B cell (primary cell): ENCODE measurements around the gene CORO2B. TPM values are rescaled to one million over a fixed set of nuclear protein-coding genes. Genes with fewer than 3 reads are reported as not detected.

Source experiments
- ATAC-seq: fragments of 200-7000 bp; cut with Tn5 transposase; one replicate; pipeline ENCODE4 v1.10.0; 2021; ENCODE audit warnings: low read depth, mild to moderate bottlenecking, moderate number of reproducible peaks, moderate library complexity
- CTCF ChIA-PET: fragments of 350-600 bp; sonication (Branson Sonifier 250); formaldehyde crosslinking; loops from one replicate; lab custom pipeline; 2021; ENCODE audit warnings: antibody characterized with exemption, inconsistent platforms; lab: Charles Lee
- POLR2A ChIA-PET: fragments of 350-600 bp; sonication (Branson Sonifier 250); formaldehyde crosslinking; loops from one replicate; lab custom pipeline; 2021; ENCODE audit warnings: antibody characterized with exemption; lab: Charles Lee
- DNase-seq: peaks from one replicate; pipeline ENCODE4 v3.0.0; 2013
- H2AFZ ChIP-seq: 2 replicates; pipeline ENCODE4 v1.6.1; 2012; ENCODE audit warnings: mild to moderate bottlenecking, low read depth, low read length; ENCODE audit not compliant: insufficient read depth, poor library complexity, severe bottlenecking
- H3K27ac ChIP-seq, 2 donors: 1 replicate in 1 of 2; 2 replicates in 1 of 2; pipeline ENCODE4 v1.5.1; 2012 to 2013; ENCODE audit warnings: low read length in 2 of 2, mild to moderate bottlenecking in 2 of 2, moderate library complexity in 1 of 2
- H3K27me3 ChIP-seq, 4 experiments: fragments of 200-600 bp in 1 of 4; sonication (generic) in 1 of 4; replicated peaks in 1 of 4; 1 replicate in 2 of 4; 2 replicates in 2 of 4; pipeline versions ENCODE4 v1.6.1 to v1.7.0; 2013 to 2016; ENCODE audit warnings: low read length in 3 of 4, mild to moderate bottlenecking in 2 of 4, mixed read lengths in 1 of 4, moderate library complexity in 1 of 4; ENCODE audit not compliant: insufficient read depth in 4 of 4, control insufficient read depth in 3 of 4; ENCODE audit errors: control extremely low read depth in 1 of 4
- H3K36me3 ChIP-seq, 2 experiments: replicated peaks in 1 of 2; 1 replicate in 1 of 2; 2 replicates in 1 of 2; pipeline versions ENCODE4 v1.6.1 to v1.7.1; 2013; ENCODE audit warnings: low read length in 1 of 2; ENCODE audit not compliant: insufficient read depth in 2 of 2, control insufficient read depth in 1 of 2; ENCODE audit errors: control extremely low read depth in 1 of 2, extremely low read depth in 1 of 2
- H3K4me1 ChIP-seq, 2 donors: fragments of 200-600 bp in 1 of 2; sonication (generic) in 1 of 2; 1 replicate in 1 of 2; 2 replicates in 1 of 2; pipeline versions ENCODE4 v1.5.1 to v1.6.1; 2013 to 2017; ENCODE audit warnings: low read length in 2 of 2; ENCODE audit not compliant: control insufficient read depth in 2 of 2, insufficient read depth in 2 of 2
- H3K4me2 ChIP-seq: replicated peaks from 2 replicates; pipeline ENCODE3; 2012; ENCODE audit warnings: mild to moderate bottlenecking, low read depth, low read length; ENCODE audit not compliant: poor library complexity, severe bottlenecking
- H3K4me3 ChIP-seq, 5 experiments: fragments of 200-600 bp in 1 of 5; sonication (generic) in 1 of 5; 1 replicate in 3 of 5; 2 replicates in 2 of 5; pipeline versions ENCODE4 v1.5.1 to v1.7.0; 2011 to 2016; ENCODE audit warnings: low read length in 4 of 5, mild to moderate bottlenecking in 4 of 5, low read depth in 2 of 5, control low read depth in 1 of 5, moderate library complexity in 1 of 5; ENCODE audit not compliant: insufficient read depth in 1 of 5; ENCODE audit errors: control extremely low read depth in 1 of 5, extremely low read depth in 1 of 5
- H3K79me2 ChIP-seq: fragments of 200-600 bp; sonication (generic); one replicate; pipeline ENCODE4 v1.6.0; 2016; ENCODE audit warnings: low read length; ENCODE audit not compliant: control insufficient read depth, insufficient read depth
- H3K9ac ChIP-seq: fragments of 200-600 bp; sonication (generic); 2 replicates; pipeline ENCODE4 v1.6.1; 2017; ENCODE audit warnings: mild to moderate bottlenecking, low read length, moderate library complexity
- H3K9me3 ChIP-seq, 3 donors: one replicate each; pipeline versions ENCODE4 v1.6.1 to v1.7.1; 2013; ENCODE audit warnings: low read length in 2 of 3; ENCODE audit not compliant: control insufficient read depth in 2 of 3, insufficient read depth in 1 of 3; ENCODE audit errors: control extremely low read depth in 1 of 3
- H4K20me1 ChIP-seq: 2 replicates; pipeline ENCODE4 v1.6.0; 2012; ENCODE audit warnings: mild to moderate bottlenecking, low read length; ENCODE audit not compliant: insufficient read depth, control insufficient read depth, poor library complexity, severe bottlenecking
- H3K27ac Mint-ChIP-seq: one replicate; pipeline ENCODE4 v1.8.0; 2021; ENCODE audit warnings: mixed read lengths
- H3K27me3 Mint-ChIP-seq: one replicate; pipeline ENCODE4 v1.8.0; 2021; ENCODE audit warnings: mixed read lengths
- H3K4me1 Mint-ChIP-seq: one replicate; pipeline ENCODE4 v1.8.0; 2021; ENCODE audit warnings: mixed read lengths
- H3K4me3 Mint-ChIP-seq: one replicate; pipeline ENCODE4 v1.8.0; 2021; ENCODE audit warnings: mixed read lengths
- H3K9me3 Mint-ChIP-seq: one replicate; pipeline ENCODE4 v1.8.0; 2022; ENCODE audit warnings: mixed read lengths; ENCODE audit not compliant: insufficient read depth
- EZH2 ChIP-seq: IDR thresholded peaks from 2 replicates; pipeline ENCODE4 v1.6.1; 2012; ENCODE audit warnings: borderline replicate concordance, low read depth, mild to moderate bottlenecking, moderate library complexity, low read length; ENCODE audit not compliant: insufficient read depth, poor library complexity, severe bottlenecking
- WGBS: methylation state at CpG from one replicate; pipeline ENCODE4 v1.1.5; 2013; ENCODE audit warnings: missing lambda C conversion rate; ENCODE audit not compliant: insufficient coverage; 5-methylcytosine and 5-hydroxymethylcytosine counted together
- intact Hi-C: fragments of 100-400 bp; cut with micrococcal nuclease; formaldehyde crosslinking; loops from one replicate; pipeline ENCODE4 v1.10.0; 2022
- polyA plus RNA-seq: library from polyadenylated mRNA; depleted of rRNA; stranded (reverse); fragments of >200 nt; gene quantifications from 2 replicates; pipeline ENCODE4 v1.2.3, GENCODE V29; 2012
- total RNA-seq, 2 donors: library from RNA; stranded (reverse); fragments of 120-200 nt in 1 of 2; gene quantifications; 1 replicate in 1 of 2; 2 replicates in 1 of 2; pipeline versions ENCODE4 v1.2.3 to v1.2.4, GENCODE V29; 2013 to 2022
- TF ChIP-seq, protein P1 (sequence below): fragments of 200-600 bp; IDR thresholded peaks from one replicate; pipeline ENCODE4 v1.8.0; 2022; ENCODE audit warnings: antibody characterized with exemption, mild to moderate bottlenecking

The CORO2B gene
- total and polyA plus RNA-seq, 2 donors (not counting 1 experiment from before 2014, with no cell fraction given): 9.5 to 11.3 TPM

DNA sequence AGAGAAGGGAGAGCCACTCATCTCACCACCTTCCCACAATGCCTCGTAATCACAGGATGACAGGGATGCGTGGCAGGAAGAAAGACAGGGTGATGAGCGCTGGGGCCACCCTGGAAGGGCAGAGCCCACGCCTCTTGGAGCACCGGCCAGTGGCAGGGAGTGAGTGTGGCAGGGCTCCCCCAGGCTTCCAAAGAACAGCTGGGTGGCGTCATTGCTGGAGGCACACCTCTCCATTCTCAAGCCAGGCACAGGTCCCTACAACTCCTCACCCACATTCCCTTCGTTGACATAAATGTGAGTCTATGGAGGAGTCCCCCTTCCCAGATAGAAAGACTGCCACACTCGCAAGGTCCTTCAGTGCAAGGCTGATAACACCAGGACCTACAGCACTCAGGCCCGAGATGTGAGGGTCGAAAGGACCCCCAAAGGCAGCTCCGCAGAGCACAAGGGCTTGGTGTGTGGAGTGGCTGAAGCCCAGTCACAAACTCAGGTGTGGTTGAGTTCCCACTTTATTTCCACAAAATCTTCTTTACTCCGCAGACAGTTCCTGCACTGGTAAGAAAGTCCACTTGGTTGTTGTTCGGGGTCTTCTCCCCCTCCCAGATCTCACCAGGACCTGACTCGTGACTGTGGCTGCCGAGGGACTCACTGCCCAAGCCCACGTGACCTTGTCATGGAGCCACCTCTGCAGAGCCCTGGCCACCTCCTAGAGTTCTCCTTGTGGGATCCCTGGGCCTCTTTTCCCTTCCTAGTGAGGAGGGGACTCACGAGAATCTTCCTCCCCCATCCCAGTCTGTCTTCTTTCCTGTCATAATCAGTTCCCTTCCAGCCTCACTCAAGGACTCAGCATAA is 22.4 kb upstream of the CORO2B start:
- Mint-ChIP-seq H3K27ac (no peak overlapping the region), H3K4me1 (peaks cover 20% of the 10 kb centered on the region), H3K9me3 (no peaks in the 10 kb centered on the region), H3K4me3 (no peak overlapping the region), H3K27me3 (peaks cover 63% of the 10 kb centered on the region)
- DNase-seq (no peak), ATAC-seq (no peak)
- no peaks in the 10 kb centered on the region for H3K36me3 ChIP-seq
- H3K4me3 ChIP-seq: no peak overlapping the region
- H3K27me3 ChIP-seq: peaks cover 0 to 34% (median 13%) of the 10 kb centered on the region in 4 experiments
- no peaks in the 10 kb centered on the region for H3K9me3 ChIP-seq
- H3K4me2 ChIP-seq: no peak overlapping the region
- no peak for TF ChIP-seq EZH2
- TF ChIP-seq, protein P1, sequence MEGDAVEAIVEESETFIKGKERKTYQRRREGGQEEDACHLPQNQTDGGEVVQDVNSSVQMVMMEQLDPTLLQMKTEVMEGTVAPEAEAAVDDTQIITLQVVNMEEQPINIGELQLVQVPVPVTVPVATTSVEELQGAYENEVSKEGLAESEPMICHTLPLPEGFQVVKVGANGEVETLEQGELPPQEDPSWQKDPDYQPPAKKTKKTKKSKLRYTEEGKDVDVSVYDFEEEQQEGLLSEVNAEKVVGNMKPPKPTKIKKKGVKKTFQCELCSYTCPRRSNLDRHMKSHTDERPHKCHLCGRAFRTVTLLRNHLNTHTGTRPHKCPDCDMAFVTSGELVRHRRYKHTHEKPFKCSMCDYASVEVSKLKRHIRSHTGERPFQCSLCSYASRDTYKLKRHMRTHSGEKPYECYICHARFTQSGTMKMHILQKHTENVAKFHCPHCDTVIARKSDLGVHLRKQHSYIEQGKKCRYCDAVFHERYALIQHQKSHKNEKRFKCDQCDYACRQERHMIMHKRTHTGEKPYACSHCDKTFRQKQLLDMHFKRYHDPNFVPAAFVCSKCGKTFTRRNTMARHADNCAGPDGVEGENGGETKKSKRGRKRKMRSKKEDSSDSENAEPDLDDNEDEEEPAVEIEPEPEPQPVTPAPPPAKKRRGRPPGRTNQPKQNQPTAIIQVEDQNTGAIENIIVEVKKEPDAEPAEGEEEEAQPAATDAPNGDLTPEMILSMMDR: no peak
- H3K4me1 ChIP-seq: peaks cover 20 to 29% of the 10 kb centered on the region in 2 donors
- no peak overlapping the region for H2AFZ ChIP-seq
- no peak overlapping the region for H3K9ac ChIP-seq
- POLR2A ChIA-PET: no interaction called here
- CTCF ChIA-PET: interaction anchor here (0.8 to 14.0 kb wide), 10 partner anchors 8 to 319 kb away, joined by 3 to 409 read pairs (median 6); no protein-coding TSS in a partner anchor
- H3K27ac ChIP-seq: no peak overlapping the region
- intact Hi-C loops: loop anchor here (5.0 kb wide), 1 partner anchor 76 kb away; no protein-coding TSS in a partner anchor
- WGBS: 92% methylated on average over 10 of the region's 17 CpGs
- H4K20me1 ChIP-seq: no peaks in the 10 kb centered on the region
- no peaks in the 10 kb centered on the region for H3K79me2 ChIP-seq
